C4-2B (cell line): ENCODE results near the gene PLCB4.

Source experiments
- ZFX ChIP-seq: fragments of 450-650 bp; IDR thresholded peaks from 2 replicates; pipeline ENCODE4 v1.6.1; 2017
- TF ChIP-seq, protein P1 (sequence below): fragments of 450-650 bp; conservative IDR thresholded peaks from 2 replicates; pipeline ENCODE4 v1.5.1; 2017; ENCODE audit warnings: mild to moderate bottlenecking

DNA sequence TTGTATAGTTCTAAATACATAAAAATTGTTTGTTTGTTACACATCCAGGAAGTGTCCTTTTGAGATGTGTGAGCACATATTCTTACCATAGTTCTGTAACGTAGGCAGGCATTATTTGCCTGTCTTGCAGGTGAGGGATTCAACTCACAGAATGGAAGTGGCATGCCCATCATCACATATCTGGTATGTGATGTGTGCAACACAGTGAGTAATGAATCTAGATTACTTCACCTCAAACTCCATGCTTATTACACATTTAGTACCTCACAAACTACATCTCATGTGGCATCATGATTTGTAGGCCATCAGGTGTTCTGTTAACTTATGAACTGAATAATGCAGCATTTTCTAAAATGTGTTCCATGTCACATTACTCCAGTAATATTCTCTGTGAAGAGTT lies 181.6 kb downstream of the PLCB4 start:
- TF ChIP-seq, protein P1, sequence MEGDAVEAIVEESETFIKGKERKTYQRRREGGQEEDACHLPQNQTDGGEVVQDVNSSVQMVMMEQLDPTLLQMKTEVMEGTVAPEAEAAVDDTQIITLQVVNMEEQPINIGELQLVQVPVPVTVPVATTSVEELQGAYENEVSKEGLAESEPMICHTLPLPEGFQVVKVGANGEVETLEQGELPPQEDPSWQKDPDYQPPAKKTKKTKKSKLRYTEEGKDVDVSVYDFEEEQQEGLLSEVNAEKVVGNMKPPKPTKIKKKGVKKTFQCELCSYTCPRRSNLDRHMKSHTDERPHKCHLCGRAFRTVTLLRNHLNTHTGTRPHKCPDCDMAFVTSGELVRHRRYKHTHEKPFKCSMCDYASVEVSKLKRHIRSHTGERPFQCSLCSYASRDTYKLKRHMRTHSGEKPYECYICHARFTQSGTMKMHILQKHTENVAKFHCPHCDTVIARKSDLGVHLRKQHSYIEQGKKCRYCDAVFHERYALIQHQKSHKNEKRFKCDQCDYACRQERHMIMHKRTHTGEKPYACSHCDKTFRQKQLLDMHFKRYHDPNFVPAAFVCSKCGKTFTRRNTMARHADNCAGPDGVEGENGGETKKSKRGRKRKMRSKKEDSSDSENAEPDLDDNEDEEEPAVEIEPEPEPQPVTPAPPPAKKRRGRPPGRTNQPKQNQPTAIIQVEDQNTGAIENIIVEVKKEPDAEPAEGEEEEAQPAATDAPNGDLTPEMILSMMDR, result no peak
- TF ChIP-seq ZFX, result no peak
